GM12874 (cell line): ENCODE results near the gene DPH3.

ENCODE experiments used
- CTCF ChIP-seq: IDR thresholded peaks from 2 replicates; pipeline ENCODE4 v1.5.1; 2011; ENCODE audit warnings: low read depth, mild to moderate bottlenecking, control low read depth, low read length, moderate library complexity; ENCODE audit not compliant: insufficient read depth

The DPH3 gene

GRCh38 chr3:16277471-16277870, 12.7 kb upstream of the DPH3 start:
- TF ChIP-seq CTCF: no peak

DNA sequence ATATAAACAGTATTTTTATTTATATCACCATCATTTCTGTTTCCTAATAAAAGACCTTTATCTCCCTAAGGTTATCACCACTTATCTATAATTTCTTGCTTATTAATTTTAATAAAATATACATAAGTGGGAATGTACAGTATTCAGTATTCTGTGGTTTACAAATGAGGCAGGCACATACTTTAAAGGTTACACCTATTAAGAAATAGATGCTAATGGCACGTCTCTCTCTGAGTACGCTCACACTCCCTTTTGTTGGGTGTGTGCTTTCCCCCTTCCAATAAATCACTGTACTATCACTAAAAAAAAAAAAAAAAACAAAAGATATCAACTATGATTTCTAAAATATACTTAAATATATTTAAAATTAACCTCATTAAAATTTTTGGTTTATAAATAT, 9.1 kb upstream of the DPH3 start:
- TF ChIP-seq CTCF: no peak

- no peak for TF ChIP-seq CTCF
Observed at GRCh38 chr3:16272588-16272987, 7.8 kb upstream of the DPH3 start.

DNA sequence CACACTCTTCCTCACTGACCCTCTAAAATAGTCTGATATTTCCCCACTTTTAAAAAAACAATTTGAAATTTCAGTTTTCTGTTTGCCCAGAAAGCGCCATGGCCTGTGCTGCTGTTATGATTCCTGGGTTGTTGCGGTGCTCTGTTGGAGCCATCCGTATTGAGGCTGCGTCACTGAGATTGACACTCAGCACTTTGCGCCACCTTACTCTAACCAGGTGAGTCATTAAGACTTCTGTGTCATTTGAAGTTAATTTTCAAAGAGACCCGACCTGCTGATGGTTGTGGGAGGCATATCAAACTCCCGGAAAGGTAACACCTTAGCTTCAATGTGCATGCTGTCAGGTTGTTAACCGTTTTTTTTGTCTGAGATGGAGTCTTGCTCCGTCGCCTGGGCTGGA, 6.1 kb upstream of the DPH3 start:
- TF ChIP-seq CTCF: no peak

DNA sequence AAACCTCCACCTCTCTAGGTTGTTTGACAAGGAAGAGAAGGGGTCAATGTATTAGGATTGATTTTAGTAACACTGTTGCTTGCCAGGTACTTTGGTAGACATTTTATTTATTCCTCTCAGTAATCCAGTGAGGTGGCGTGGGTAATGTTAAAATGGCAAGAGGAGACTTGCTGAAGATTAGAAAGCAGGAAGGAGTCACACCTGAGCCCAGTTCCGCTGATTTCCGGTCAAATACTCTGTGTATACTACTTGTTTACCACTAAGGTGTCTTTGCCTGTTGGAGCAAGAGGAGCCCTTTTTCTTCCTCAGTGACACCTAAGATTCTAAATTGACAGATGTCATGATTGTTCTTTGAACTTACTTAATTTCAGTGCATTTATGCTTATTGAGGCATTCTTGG, 2.0 kb upstream of the DPH3 start:
- no peak for TF ChIP-seq CTCF

DNA sequence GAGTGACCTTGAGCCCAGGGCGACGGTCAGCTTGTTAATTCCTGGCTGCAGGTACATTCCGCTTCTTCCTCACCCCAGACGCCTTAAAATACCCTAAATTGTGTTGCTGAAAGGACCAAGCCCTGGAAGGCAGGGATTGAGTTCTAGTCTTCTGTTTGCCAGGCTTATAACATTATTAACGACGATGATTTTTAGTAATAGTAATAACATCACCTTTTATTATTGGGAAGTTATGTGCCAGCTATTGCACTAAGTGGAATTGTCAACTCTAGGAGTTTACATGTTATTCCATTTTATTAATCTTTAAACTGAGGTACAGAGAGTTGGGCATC, 678 bp upstream of the DPH3 start:
- TF ChIP-seq CTCF: no peak

DNA sequence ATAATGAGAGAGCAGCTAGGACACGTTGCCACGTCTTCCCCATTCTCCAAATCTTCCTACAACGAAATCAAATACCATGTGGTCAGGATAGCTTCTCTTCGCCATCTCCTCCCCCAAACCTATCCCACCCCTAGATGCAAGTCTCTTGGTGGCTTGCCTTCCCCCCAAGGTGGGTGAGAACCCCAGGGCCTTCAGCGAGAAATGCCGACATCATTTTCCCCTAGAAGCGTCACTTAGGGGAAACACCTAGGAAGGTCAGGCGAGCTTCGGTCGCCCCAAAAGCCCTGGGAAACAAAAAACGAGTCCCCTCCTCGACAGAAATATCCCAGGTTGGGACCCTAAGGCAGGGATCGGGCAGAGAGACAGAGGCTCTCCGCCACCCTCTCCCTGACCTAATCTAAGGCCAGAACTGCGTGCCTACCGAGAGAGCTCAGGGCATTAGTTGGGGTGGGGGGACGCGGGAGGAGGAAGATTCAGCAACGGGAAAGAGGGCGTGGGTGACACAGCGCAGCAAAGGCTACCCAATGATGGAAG, 502 bp downstream of the DPH3 start:
- no peak for TF ChIP-seq CTCF

DNA sequence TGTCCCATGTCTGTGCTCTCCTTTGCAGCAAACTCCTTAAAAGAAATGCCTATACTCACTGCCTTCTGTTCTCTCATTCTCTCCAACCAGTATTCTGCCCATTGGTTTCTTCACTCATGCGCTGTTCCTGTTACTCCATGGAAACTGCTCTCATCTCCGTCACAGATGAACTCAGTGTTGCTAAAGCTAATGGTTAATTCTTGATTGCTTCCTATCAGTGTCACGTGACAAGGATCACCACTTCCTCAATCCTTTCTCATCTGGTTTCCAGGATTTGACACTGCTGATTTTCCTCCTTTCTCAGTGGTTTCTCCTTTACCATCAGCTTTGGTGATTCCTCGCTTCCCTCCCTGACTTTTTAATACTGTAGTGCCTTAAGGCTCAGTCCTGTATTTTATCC, 2.6 kb downstream of the DPH3 start:
- no peak for TF ChIP-seq CTCF
